HEK293T (cell line): ENCODE data around the gene KLHL5.
"Not testable (repeated sequence)": the region's sequence is repeated elsewhere in the genome, so short reads cannot be mapped to it uniquely, and the experiment has no call there.

Experiments used
- CTCF ChIA-PET: fragments of 350-600 bp; formaldehyde crosslinking; extraction: SDS; loops from one replicate; lab custom pipeline; 2021; ENCODE audit warnings: antibody characterized with exemption, inconsistent platforms; lab: Yijun Ruan, JAX
- POLR2A ChIA-PET: fragments of 350-600 bp; formaldehyde crosslinking; extraction: SDS; loops from one replicate; lab custom pipeline; 2020; ENCODE audit warnings: antibody characterized with exemption, inconsistent platforms; lab: Yijun Ruan, JAX
- DNase-seq: peaks from one replicate; pipeline ENCODE4 v3.0.0; 2012; ENCODE audit warnings: mixed read lengths; ENCODE audit errors: extremely low spot score
- ARNT ChIP-seq: fragments of 450-650 bp; IDR thresholded peaks from 2 replicates; pipeline ENCODE4 v1.6.1; 2017; ENCODE audit warnings: mild to moderate bottlenecking
- BHLHE40 ChIP-seq: fragments of 450-650 bp; IDR thresholded peaks from 2 replicates; pipeline ENCODE4 v1.6.1; 2016; ENCODE audit warnings: mild to moderate bottlenecking, moderate library complexity, borderline replicate concordance
- CTBP1 ChIP-seq: fragments of 450-650 bp; IDR thresholded peaks from 2 replicates; pipeline ENCODE4 v1.6.1; 2016; ENCODE audit warnings: borderline replicate concordance
- ELF4 ChIP-seq: fragments of 450-650 bp; IDR thresholded peaks from 2 replicates; pipeline ENCODE4 v1.6.1; 2017; ENCODE audit warnings: antibody characterized with exemption
- FOXA1 ChIP-seq: fragments of 450-650 bp; IDR thresholded peaks from 2 replicates; pipeline ENCODE4 v1.6.1; 2016; ENCODE audit warnings: mild to moderate bottlenecking
- FOXK2 ChIP-seq: fragments of 450-650 bp; IDR thresholded peaks from 2 replicates; pipeline ENCODE4 v1.6.1; 2016; ENCODE audit warnings: mild to moderate bottlenecking
- FOXM1 ChIP-seq: fragments of 450-650 bp; IDR thresholded peaks from 2 replicates; pipeline ENCODE4 v1.6.1; 2017; ENCODE audit warnings: mild to moderate bottlenecking, borderline replicate concordance
- HDGF ChIP-seq: fragments of 450-650 bp; IDR thresholded peaks from 2 replicates; pipeline ENCODE4 v1.6.1; 2017; ENCODE audit warnings: antibody characterized with exemption, borderline replicate concordance
- L3MBTL2 ChIP-seq: fragments of 450-650 bp; conservative IDR thresholded peaks from 2 replicates; pipeline ENCODE4 v1.6.1; 2016; ENCODE audit warnings: mild to moderate bottlenecking
- LEF1 ChIP-seq: fragments of 450-650 bp; IDR thresholded peaks from 2 replicates; pipeline ENCODE4 v1.6.1; 2017; ENCODE audit warnings: mild to moderate bottlenecking, borderline replicate concordance
- NFRKB ChIP-seq: fragments of 450-650 bp; IDR thresholded peaks from 2 replicates; pipeline ENCODE4 v1.6.1; 2016; ENCODE audit warnings: mild to moderate bottlenecking, moderate library complexity
- SP1 ChIP-seq: fragments of 450-650 bp; IDR thresholded peaks from 2 replicates; pipeline ENCODE4 v1.6.1; 2017
- SUZ12 ChIP-seq: fragments of 450-650 bp; IDR thresholded peaks from 2 replicates; pipeline ENCODE4 v1.6.1; 2016; ENCODE audit warnings: mild to moderate bottlenecking
- TARDBP ChIP-seq: fragments of 450-650 bp; IDR thresholded peaks from 2 replicates; pipeline ENCODE4 v1.6.1; 2016
- ZNF384 ChIP-seq: fragments of 450-650 bp; IDR thresholded peaks from 2 replicates; pipeline ENCODE4 v1.6.1; 2016
- TF ChIP-seq, protein P1 (sequence below): fragments of 450-650 bp; IDR thresholded peaks from 2 replicates; pipeline ENCODE4 v1.6.1; 2016

Gene KLHL5

DNA sequence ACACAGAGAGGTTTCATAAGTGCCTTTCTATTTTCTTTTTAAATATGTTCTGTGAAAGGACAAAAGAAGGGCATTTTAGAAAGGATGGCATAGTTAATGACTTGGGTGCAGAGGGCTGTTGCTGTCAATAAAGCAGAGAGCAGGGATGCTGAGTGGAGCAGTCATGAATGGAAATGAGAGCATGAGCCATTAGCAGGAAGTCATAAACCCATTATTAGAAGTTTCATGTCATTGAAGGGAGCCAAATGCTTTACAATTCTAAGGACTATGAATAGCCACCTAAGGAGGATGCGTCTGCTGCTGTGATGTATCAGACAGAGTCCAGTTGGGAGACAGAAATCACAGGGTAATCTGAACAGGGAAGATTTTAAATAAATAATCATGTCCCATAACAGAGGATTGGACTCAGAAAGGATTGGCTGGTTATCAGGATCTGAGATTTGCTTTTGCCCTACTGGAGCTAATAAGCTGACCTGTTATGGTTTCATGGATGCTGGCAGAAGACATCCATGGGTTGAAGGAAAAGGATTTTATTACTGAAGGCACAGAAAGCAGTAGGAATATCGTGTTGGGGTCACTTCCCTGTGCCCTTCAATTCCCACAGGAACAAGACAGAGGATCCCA lies 72.8 kb downstream of the KLHL5 start:
- DNase-seq, result no peak
- no peak for TF ChIP-seq LEF1
- TF ChIP-seq, protein P1, sequence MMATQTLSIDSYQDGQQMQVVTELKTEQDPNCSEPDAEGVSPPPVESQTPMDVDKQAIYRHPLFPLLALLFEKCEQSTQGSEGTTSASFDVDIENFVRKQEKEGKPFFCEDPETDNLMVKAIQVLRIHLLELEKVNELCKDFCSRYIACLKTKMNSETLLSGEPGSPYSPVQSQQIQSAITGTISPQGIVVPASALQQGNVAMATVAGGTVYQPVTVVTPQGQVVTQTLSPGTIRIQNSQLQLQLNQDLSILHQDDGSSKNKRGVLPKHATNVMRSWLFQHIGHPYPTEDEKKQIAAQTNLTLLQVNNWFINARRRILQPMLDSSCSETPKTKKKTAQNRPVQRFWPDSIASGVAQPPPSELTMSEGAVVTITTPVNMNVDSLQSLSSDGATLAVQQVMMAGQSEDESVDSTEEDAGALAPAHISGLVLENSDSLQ, result no peak
- TF ChIP-seq FOXA1, result no peak
- no peak for TF ChIP-seq SP1
- TF ChIP-seq ELF4, result no peak
- no peak for TF ChIP-seq ARNT
- TF ChIP-seq NFRKB, result no peak
- TF ChIP-seq CTBP1, result no peak
- TF ChIP-seq ZNF384, result no peak
- TF ChIP-seq L3MBTL2, result no peak
- no peak for TF ChIP-seq FOXM1
- no peak for TF ChIP-seq SUZ12
- no peak for TF ChIP-seq BHLHE40
- TF ChIP-seq HDGF, result no peak
- ChIA-PET POLR2A (no interaction called here), CTCF (interaction anchor here (0.6 to 2.0 kb wide), 15 partner anchors 8 to 945 kb away, joined by 3 to 19 read pairs (median 3); no protein-coding TSS in a partner anchor)

- DNase-seq, POLR2A ChIA-PET: not testable (repeated sequence)
- CTCF ChIA-PET, result interaction anchor here (0.5 kb wide), 1 partner anchor 333 kb away, joined by 3 read pairs; no protein-coding TSS in a partner anchor
These were observed 76.2 kb downstream of the KLHL5 start for GRCh38 chr4:39138227-39138626.

- CTCF ChIA-PET, result no interaction called here
- TF ChIP-seq FOXM1 (no peak), FOXA1 (no peak), SUZ12 (no peak), SP1 (no peak), TARDBP (no peak), BHLHE40 (no peak), HDGF (no peak), ELF4 (no peak), ARNT (no peak), L3MBTL2 (no peak), CTBP1 (no peak), NFRKB (no peak), FOXK2 (no peak), ZNF384 (no peak), LEF1 (no peak)
- TF ChIP-seq, protein P1, result no peak
- POLR2A ChIA-PET, result no interaction called here
- DNase-seq, result no peak
These were observed 84.2 kb downstream of the KLHL5 start for GRCh38 chr4:39146211-39146610.

- no peak for DNase-seq
- POLR2A ChIA-PET, result no interaction called here
- no peak for TF ChIP-seq FOXK2
- TF ChIP-seq NFRKB, result no peak
- TF ChIP-seq TARDBP, result no peak
- TF ChIP-seq BHLHE40, result no peak
- no peak for TF ChIP-seq L3MBTL2
- TF ChIP-seq SP1, result no peak
- CTCF ChIA-PET, result no interaction called here
These were observed 92.0 kb downstream of the KLHL5 start for GRCh38 chr4:39154009-39154408.

DNA sequence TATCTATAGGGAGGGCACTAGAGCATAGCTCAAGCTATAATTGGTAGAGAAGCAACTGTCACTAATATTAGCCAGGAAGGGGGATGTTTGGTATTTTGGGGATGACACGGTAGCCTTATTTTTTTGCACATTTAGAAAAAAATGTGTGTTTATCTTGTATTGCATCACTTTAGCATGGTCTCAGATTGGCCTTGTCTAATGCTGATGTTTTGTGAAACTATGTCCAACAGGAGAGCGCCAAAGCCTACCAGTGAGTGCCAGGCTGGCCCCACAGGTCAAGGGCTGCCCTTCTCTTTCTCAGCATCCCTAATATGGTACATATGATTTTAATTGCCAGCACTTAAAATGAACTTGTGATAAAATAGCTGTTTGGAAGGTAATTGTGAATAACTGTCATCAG lies 95.5 kb downstream of the KLHL5 start:
- TF ChIP-seq SP1, result no peak
- no peak for TF ChIP-seq BHLHE40
- no peak for TF ChIP-seq TARDBP
- TF ChIP-seq CTBP1, result no peak
- TF ChIP-seq ELF4, result no peak
- TF ChIP-seq NFRKB, result no peak
- no peak for TF ChIP-seq FOXK2
- CTCF ChIA-PET, result no interaction called here
- DNase-seq, result no peak
- POLR2A ChIA-PET, result no interaction called here

- TF ChIP-seq TARDBP, result no peak
- TF ChIP-seq CTBP1, result no peak
- TF ChIP-seq LEF1, result no peak
- TF ChIP-seq BHLHE40, result no peak
- TF ChIP-seq FOXM1, result no peak
- no peak for TF ChIP-seq SP1
- no peak for TF ChIP-seq FOXA1
- TF ChIP-seq FOXK2, result no peak
- TF ChIP-seq HDGF, result no peak
- no peak for TF ChIP-seq SUZ12
- no peak for TF ChIP-seq ZNF384
- TF ChIP-seq, protein P1, result no peak
- no peak for TF ChIP-seq ELF4
- no peak for TF ChIP-seq L3MBTL2
- no peak for TF ChIP-seq NFRKB
- CTCF ChIA-PET, result no interaction called here
- POLR2A ChIA-PET, result no interaction called here
- no peak for DNase-seq
These were observed 104.1 kb downstream of the KLHL5 start for GRCh38 chr4:39166177-39166576.

GRCh38 chr4:39166669-39167068 lies 104.6 kb downstream of the KLHL5 start:
- ChIA-PET POLR2A (no interaction called here), CTCF (no interaction called here)
- TF ChIP-seq HDGF (no peak), SUZ12 (no peak), ARNT (no peak), FOXK2 (no peak), LEF1 (no peak), TARDBP (no peak), SP1 (no peak), NFRKB (no peak), CTBP1 (no peak), ELF4 (no peak), L3MBTL2 (no peak), ZNF384 (no peak), FOXA1 (no peak), BHLHE40 (no peak), FOXM1 (no peak)
- TF ChIP-seq, protein P1, result no peak
- no peak for DNase-seq
